Esophagus squamous epithelium (tissue), 4 donors: Measurements from ENCODE around the gene CEP85L.

Experiments used
- POLR2A ChIP-seq, 4 donors: fragments of 450-650 bp; IDR thresholded peaks; one replicate each; pipeline ENCODE4 v1.6.1; 2017; ENCODE audit warnings: antibody characterized with exemption in 4 of 4, mild to moderate bottlenecking in 4 of 4, moderate library complexity in 3 of 4
- TF ChIP-seq, protein P1 (sequence below), 6 experiments: fragments of 450-650 bp in 4 of 6; fragments of 200-600 bp in 2 of 6; sonication (generic) in 2 of 6; IDR thresholded peaks; one replicate each; pipeline ENCODE4 v1.5.1; 2016 to 2019; ENCODE audit warnings: antibody characterized with exemption in 6 of 6, mild to moderate bottlenecking in 4 of 6, moderate library complexity in 4 of 6

DNA sequence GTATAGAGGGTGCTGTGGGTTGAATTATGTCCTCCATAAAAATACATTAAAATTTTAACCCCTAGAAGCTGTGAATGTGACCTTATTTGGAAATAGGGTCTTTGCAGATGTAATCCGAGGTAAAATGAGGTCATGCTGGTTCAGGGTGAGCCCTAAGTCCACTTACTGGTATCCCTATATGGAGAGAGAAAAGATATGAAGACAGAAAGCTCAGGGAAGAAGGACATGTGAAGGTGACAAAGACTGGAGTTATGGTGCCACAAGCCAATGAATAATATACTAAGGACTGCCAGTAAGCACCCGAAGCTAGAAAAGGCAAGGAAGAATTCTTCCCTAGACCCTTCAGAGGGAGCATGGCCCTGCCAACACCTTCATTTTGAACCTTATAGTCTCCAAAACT is 53.1 kb downstream of the CEP85L start:
- TF ChIP-seq, protein P1, sequence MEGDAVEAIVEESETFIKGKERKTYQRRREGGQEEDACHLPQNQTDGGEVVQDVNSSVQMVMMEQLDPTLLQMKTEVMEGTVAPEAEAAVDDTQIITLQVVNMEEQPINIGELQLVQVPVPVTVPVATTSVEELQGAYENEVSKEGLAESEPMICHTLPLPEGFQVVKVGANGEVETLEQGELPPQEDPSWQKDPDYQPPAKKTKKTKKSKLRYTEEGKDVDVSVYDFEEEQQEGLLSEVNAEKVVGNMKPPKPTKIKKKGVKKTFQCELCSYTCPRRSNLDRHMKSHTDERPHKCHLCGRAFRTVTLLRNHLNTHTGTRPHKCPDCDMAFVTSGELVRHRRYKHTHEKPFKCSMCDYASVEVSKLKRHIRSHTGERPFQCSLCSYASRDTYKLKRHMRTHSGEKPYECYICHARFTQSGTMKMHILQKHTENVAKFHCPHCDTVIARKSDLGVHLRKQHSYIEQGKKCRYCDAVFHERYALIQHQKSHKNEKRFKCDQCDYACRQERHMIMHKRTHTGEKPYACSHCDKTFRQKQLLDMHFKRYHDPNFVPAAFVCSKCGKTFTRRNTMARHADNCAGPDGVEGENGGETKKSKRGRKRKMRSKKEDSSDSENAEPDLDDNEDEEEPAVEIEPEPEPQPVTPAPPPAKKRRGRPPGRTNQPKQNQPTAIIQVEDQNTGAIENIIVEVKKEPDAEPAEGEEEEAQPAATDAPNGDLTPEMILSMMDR (IDR thresholded peaks at IDR 0.05) = no peak
- no peak for TF ChIP-seq POLR2A (IDR thresholded peaks at IDR 0.05)
